Dermis blood vessel endothelial cell (primary cell): ENCODE data around the gene HDAC4. TPM values are rescaled to one million over a fixed set of nuclear protein-coding genes. Genes with fewer than 3 reads are reported as not detected.
A peak's percentile ranks its signal among the peaks of the same experiment; 100 is the strongest.

Source experiments
- DNase-seq: peaks from one replicate; pipeline ENCODE4 v3.0.0; 2010
- total RNA-seq: library from RNA; depleted of rRNA; stranded (reverse); fragments of >200 nt; gene quantifications from 2 replicates; pipeline ENCODE4 v1.2.3, GENCODE V29; 2014

Gene HDAC4
- total RNA-seq, 1 donor from 2014 or later, result 17.4 TPM

- no peak for DNase-seq
These were observed 322.5 kb downstream of the HDAC4 start for GRCh38 chr2:239078128-239078924.

DNA sequence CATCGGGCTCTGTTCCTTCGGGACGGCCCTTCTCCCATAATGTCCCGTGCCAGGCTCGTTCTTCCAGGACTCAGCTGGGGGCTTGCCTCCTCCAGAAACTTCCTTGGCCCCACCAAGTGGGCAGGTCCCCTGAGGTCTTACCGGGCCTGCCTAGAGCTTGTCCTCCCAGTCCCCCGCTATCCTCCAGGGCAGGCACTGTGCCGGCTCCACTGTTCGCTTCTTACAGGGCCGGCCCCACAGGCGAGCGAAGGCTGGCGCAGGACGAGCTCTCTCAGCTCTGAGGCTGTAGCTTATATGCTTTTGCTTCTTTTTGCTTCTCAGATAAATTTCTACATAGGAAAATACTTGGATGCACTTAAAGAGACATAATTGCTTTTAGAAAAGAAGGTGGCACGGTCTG is 323.6 kb downstream of the HDAC4 start:
- DNase-seq, result no peak

GRCh38 chr2:239075918-239076758 is 324.7 kb downstream of the HDAC4 start:
- no peak for DNase-seq

- no peak for DNase-seq
These were observed 326.9 kb downstream of the HDAC4 start for GRCh38 chr2:239073745-239074530.

GRCh38 chr2:239073270-239073669 is 327.6 kb downstream of the HDAC4 start:
- DNase-seq, result no peak

GRCh38 chr2:239072786-239073185 is 328.0 kb downstream of the HDAC4 start:
- DNase-seq, result no peak

GRCh38 chr2:239070466-239070865 is 330.4 kb downstream of the HDAC4 start:
- no peak for DNase-seq

DNA sequence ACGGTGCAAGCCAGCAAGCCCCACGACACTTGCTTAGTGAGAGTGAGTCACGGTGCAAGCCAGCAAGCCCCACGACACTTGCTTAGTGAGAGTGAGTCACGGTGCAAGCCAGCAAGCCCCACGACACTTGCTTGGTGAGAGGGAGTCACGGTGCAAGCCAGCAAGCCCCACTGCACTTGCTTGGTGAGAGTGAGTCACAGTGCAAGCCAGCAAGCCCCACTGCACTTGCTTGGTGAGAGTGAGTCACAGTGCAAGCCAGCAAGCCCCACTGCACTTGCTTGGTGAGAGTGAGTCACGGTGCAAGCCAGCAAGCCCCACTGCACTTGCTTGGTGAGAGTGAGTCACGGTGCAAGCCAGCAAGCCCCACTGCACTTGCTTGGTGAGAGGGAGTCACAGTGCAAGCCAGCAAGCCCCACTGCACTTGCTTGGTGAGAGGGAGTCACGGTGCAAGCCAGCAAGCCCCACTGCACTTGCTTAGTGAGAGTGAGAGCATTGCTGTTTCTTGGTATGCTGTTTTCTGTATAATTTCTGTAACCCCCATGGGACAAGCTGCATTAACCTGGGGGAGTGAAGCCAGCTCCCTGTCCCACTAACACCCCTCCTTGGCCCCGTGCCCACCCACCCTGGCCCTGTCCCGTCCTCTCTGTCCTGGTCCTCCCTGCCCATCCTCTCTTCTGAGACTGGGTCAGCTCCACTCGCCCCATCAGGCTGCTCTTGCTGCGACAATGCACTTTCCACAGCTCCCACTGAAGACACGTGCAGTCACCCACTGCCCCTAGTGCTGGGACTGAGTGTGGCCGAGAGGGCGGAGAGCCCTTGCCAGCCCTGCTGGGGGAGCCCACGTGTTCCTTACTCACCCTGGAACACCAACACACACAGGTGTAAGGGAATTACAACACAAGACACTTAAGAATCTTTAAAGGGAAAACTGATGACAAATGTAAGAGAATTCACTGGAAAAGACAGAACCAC is 331.2 kb downstream of the HDAC4 start:
- DNase-seq, result peak; percentile 39

GRCh38 chr2:239068411-239068810 is 332.4 kb downstream of the HDAC4 start:
- DNase-seq, result no peak

DNA sequence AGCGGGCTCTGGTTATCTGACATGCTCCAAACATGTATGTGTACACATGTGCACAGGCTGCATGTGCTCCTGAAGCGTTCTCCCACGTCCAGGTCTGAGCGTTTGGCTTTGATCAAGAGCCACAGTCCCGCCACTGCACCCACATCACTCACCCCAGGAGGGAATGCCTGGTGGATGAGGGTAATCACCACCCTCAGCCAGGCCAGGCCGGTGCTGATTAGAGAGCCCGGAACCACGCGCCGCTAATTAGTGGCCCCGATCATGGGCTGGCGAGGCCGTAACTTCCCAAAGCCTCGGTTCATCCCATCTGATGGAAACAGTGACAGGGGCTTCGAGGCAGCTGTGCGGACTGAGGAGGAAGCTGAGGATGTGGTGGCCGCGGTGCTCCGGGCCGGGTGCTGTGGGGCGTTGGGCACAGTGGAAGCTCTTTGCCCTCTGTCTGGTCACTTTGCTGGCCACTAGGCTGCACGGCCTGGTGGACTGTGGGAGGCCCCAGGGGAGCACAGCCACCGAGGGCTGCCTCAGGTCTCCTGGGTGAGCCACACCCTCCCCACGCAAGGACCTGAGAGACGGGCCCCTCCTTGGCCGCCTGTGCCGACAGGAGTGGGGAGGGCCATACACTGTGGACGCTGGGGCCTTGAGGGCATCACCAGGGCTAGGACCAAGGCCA is 333.5 kb downstream of the HDAC4 start:
- DNase-seq, result no peak

GRCh38 chr2:239066597-239066996 is 334.2 kb downstream of the HDAC4 start:
- DNase-seq, result no peak

DNA sequence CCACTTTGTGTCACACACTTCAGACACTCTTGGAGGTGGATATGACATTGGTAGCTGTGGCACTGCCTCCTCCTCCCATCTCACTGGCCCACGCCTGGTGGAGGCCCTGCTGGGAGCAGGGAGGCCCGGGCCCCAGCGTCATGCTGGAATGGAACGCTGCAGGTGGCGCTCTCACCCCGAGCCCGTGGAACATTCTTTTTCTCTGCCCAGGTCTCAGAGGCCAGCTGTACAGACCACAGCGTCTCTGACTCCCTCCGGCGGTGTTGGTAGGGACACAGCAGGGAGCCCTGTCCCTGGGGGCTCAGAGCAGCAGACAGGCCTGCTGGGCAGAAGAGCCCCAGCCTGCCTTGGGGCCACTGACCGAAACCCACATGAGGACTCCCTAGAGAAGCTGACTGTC is 334.9 kb downstream of the HDAC4 start:
- DNase-seq, result no peak

- no peak for DNase-seq
These were observed 335.3 kb downstream of the HDAC4 start for GRCh38 chr2:239065537-239065936.

GRCh38 chr2:239064891-239065290 is 335.9 kb downstream of the HDAC4 start:
- DNase-seq, result no peak

- no peak for DNase-seq
These were observed 336.6 kb downstream of the HDAC4 start for GRCh38 chr2:239064253-239064652.

- no peak for DNase-seq
These were observed 338.1 kb downstream of the HDAC4 start for GRCh38 chr2:239062743-239063142.

- DNase-seq, result no peak
These were observed 338.8 kb downstream of the HDAC4 start for GRCh38 chr2:239061824-239062570.

DNA sequence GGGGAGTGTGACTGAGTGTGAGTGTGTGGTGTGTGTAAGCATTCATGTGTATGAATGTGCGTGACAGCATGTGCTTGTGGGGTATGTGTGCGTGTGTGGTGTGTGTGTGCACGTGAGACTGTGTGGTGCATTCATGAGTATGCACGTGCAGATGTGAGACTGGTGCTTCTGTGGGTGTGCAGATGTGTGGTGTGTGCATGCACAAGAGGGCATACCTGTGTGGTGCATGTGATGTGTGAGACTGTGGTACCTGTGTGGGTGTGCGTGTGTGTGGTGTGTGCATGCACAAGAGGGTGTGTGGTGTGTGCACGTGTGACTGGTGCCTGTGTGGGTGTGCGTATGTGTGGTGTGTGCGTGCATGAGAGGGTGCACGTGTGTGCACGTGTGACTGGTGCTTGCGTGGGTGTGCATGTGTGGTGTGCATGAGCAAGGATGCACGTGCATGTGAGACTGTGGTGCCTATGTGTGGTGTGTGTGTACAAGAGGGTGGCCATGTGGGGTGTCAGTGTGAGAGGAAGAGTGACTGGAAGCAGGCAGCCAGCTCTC is 339.6 kb downstream of the HDAC4 start:
- no peak for DNase-seq

DNA sequence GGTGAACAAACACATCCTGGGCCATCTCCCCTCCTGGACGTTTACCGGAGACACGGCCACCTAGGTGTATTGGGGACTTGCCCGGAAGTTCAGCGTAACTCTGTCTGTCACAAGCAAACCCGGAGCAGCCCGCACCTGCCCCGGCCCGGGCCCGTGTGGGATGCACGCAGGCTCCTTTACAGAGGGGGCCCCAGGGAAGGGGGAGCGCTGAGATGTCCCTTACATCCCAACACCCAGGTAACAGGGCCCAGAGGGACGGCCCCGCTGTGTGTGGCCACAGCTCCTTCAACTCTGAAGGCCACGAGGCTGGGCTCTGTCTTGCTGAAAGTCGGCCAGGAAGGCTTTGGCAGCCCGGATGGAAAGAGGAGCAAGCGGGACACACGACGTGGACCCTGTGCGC is 340.1 kb downstream of the HDAC4 start:
- no peak for DNase-seq

- no peak for DNase-seq
These were observed 341.0 kb downstream of the HDAC4 start for GRCh38 chr2:239059854-239060253.
